ENCODE data around the gene UBE2V1.
"Not testable (repeated sequence)": the region's sequence is repeated elsewhere in the genome, so short reads cannot be mapped to it uniquely, and the experiment has no call there.

DNA sequence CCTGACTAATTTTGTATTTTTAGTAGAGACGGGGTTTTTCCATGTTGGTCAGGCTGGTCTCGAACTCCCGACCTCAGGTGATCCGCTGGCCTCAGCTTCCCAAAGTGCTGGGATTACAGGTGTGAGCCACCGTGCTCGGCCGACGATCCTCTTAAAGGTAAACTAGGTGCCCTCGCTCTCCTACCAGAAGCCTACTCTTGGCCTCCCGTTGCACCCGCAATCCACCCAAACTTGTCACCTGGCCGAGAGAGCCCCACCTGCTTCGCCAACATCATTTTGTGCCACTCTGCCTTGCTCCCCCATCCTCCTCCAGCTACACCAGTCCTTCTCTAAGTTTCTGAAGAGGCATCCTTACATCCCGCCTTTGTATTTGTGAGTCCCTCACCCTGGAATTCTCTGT is 10.4 kb downstream of the UBE2V1 start:
- not testable (repeated sequence) for TF ChIP-seq CTCF, EP300, POLR2A (IDR thresholded peaks at IDR 0.05)
